Loucy (cell line): Measurements from ENCODE around the gene FRAS1.

ENCODE experiments used
- EZH2phosphoT487 ChIP-seq: fragments of 200-600 bp; IDR thresholded peaks from 2 replicates; pipeline ENCODE4 v1.6.1; 2018; ENCODE audit warnings: antibody characterized with exemption, mild to moderate bottlenecking, moderate library complexity, borderline replicate concordance
- TF ChIP-seq, protein P1 (sequence below): fragments of 200-600 bp; sonication (generic); conservative IDR thresholded peaks from 2 replicates; pipeline ENCODE4 v1.5.1; 2014; ENCODE audit warnings: mild to moderate bottlenecking, antibody characterized with exemption, low read length

DNA sequence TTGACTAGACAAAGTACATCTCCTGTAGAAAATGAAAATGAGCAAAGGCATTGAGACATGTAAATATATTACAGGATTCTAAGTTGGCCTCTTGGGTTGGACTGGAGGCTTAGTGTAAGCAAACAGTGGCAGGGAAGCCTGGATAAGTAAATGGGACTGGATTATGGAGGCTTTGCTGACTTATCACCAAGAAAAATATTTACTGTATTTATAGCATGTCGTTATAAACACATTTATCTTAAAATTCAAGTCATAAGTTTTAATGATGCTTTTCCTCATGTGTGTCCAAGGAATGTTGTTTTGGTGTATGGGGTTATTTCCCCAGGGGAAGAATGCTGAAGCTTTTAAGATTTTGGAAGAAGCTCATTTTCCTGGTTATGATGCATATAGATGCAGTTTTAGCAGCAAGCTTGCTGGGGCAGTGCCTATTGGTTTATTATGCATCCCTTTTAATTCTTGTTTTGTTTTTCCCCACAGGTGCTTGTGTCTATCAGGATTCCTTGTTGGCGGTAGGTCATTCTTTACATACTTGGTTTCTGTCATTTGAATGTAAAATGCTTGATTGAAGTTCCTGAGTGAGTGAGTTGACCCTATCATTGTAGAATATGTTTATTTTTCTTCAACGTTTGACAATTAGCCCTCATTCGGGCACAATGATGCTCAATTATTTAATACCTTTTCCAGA lies 8.5 kb downstream of the FRAS1 start:
- TF ChIP-seq, protein P1, sequence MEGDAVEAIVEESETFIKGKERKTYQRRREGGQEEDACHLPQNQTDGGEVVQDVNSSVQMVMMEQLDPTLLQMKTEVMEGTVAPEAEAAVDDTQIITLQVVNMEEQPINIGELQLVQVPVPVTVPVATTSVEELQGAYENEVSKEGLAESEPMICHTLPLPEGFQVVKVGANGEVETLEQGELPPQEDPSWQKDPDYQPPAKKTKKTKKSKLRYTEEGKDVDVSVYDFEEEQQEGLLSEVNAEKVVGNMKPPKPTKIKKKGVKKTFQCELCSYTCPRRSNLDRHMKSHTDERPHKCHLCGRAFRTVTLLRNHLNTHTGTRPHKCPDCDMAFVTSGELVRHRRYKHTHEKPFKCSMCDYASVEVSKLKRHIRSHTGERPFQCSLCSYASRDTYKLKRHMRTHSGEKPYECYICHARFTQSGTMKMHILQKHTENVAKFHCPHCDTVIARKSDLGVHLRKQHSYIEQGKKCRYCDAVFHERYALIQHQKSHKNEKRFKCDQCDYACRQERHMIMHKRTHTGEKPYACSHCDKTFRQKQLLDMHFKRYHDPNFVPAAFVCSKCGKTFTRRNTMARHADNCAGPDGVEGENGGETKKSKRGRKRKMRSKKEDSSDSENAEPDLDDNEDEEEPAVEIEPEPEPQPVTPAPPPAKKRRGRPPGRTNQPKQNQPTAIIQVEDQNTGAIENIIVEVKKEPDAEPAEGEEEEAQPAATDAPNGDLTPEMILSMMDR, result no peak
- no peak for TF ChIP-seq EZH2phosphoT487
